22Rv1 (cell line): Measurements from ENCODE around the gene MED26.

Experiments used
- CTCF ChIP-seq: fragments of 450-650 bp; IDR thresholded peaks from 2 replicates; pipeline ENCODE4 v1.5.1; 2017; ENCODE audit warnings: mild to moderate bottlenecking
- ZFX ChIP-seq: fragments of 450-650 bp; IDR thresholded peaks from 2 replicates; pipeline ENCODE4 v1.6.1; 2017; ENCODE audit warnings: antibody characterized with exemption, borderline replicate concordance

- TF ChIP-seq CTCF: no peak
- TF ChIP-seq ZFX: no peak
Observed at GRCh38 chr19:16654140-16654539, 26.1 kb upstream of the MED26 start.
